Mesendoderm (in vitro differentiated cells): ENCODE results near the gene ACTMAP.
A peak's percentile ranks its signal among the peaks of the same experiment; 100 is the strongest.

Experiments used
- DNase-seq: peaks from one replicate; pipeline ENCODE4 v3.0.0; 2013
- H2AK5ac ChIP-seq: 2 replicates; pipeline ENCODE4 v1.6.1; 2013; ENCODE audit warnings: low read length, inconsistent platforms
- H2BK120ac ChIP-seq: 2 replicates; pipeline ENCODE4 v1.6.1; 2013; ENCODE audit warnings: low read depth, mild to moderate bottlenecking, low read length, moderate library complexity, mixed read lengths
- H2BK15ac ChIP-seq: replicated peaks from 2 replicates; pipeline ENCODE4 v1.6.1; 2013; ENCODE audit warnings: low read depth, mild to moderate bottlenecking, moderate library complexity
- H2BK5ac ChIP-seq: 2 replicates; pipeline ENCODE4 v1.6.1; 2013; ENCODE audit warnings: low read length, inconsistent platforms
- H3K18ac ChIP-seq: 2 replicates; pipeline ENCODE4 v1.6.1; 2013; ENCODE audit warnings: mild to moderate bottlenecking, low read length, mixed read lengths
- H3K23ac ChIP-seq: one replicate; pipeline ENCODE4 v1.6.1; 2013; ENCODE audit warnings: low read length
- H3K27ac ChIP-seq: 2 replicates; pipeline ENCODE4 v1.5.1; 2013; ENCODE audit warnings: low read depth, mild to moderate bottlenecking, inconsistent platforms, low read length, moderate library complexity
- H3K27me3 ChIP-seq: 2 replicates; pipeline ENCODE4 v1.6.1; 2013; ENCODE audit warnings: low read length, control low read depth, mild to moderate bottlenecking, inconsistent platforms; ENCODE audit not compliant: insufficient read depth, poor library complexity
- H3K36me3 ChIP-seq: 2 replicates; pipeline ENCODE4 v1.6.1; 2013; ENCODE audit warnings: low read length, inconsistent platforms; ENCODE audit not compliant: control insufficient read depth, insufficient read depth
- H3K4ac ChIP-seq: one replicate; pipeline ENCODE4 v1.6.1; 2013; ENCODE audit warnings: low read depth, mild to moderate bottlenecking, low read length, moderate library complexity
- H3K4me1 ChIP-seq: 2 replicates; pipeline ENCODE4 v1.6.1; 2013; ENCODE audit warnings: low read depth, low read length, inconsistent platforms; ENCODE audit not compliant: control insufficient read depth
- H3K4me2 ChIP-seq: 2 replicates; pipeline ENCODE4 v1.6.1; 2013; ENCODE audit warnings: low read length
- H3K4me3 ChIP-seq: 2 replicates; pipeline ENCODE4 v1.5.1; 2013; ENCODE audit warnings: mild to moderate bottlenecking, low read length
- H3K56ac ChIP-seq: one replicate; pipeline ENCODE4 v1.6.1; 2013; ENCODE audit warnings: low read length
- H3K79me1 ChIP-seq: 2 replicates; pipeline ENCODE4 v1.6.1; 2013; ENCODE audit warnings: low read length, inconsistent platforms
- H3K79me2 ChIP-seq: 2 replicates; pipeline ENCODE4 v1.6.1; 2013; ENCODE audit warnings: mild to moderate bottlenecking, low read length; ENCODE audit not compliant: control insufficient read depth, insufficient read depth
- H3K9ac ChIP-seq: 2 replicates; pipeline ENCODE4 v1.6.1; 2013; ENCODE audit warnings: low read length, inconsistent platforms
- H4K5ac ChIP-seq: one replicate; pipeline ENCODE4 v1.6.1; 2013; ENCODE audit warnings: low read length
- H4K8ac ChIP-seq: one replicate; pipeline ENCODE4 v1.6.1; 2013; ENCODE audit warnings: low read depth, mild to moderate bottlenecking, control low read depth, low read length, moderate library complexity
- WGBS: extraction: QIAGEN DNeasy Blood & Tissue Kit; methylation state at CpG from one replicate; pipeline ENCODE4 v1.1.7; 2013; ENCODE audit warnings: low lambda C conversion rate, missing lambda C conversion rate; ENCODE audit not compliant: insufficient coverage; ENCODE audit errors: extremely low coverage; 5-methylcytosine and 5-hydroxymethylcytosine counted together

The ACTMAP gene

DNA sequence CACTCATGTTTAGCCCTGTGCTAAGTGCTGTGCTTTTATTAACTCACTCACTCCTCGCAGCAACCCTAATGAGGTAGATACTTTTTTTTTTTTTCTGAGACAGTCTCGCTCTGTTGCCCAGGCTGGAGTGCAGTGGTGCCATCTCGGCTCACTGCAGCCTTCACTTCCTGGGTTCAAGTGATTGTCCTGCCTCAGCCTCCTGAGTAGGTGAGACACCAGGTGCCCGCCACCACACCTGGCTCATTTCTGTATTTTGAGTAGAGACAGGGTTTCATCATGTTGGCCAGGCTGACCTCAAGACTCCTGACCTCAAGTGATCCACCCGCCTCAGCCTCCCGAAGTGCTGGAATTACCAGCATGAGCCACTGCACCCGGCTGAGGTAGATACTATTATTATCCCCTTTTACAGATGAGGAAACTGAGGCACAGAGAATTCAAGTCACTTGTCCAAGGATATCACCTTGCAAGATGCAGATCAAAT lies 30.8 kb downstream of the ACTMAP start:
- H3K27ac ChIP-seq = no peak overlapping the region
- no CpG with 5 or more reads among the region's 7 CpGs for WGBS

DNA sequence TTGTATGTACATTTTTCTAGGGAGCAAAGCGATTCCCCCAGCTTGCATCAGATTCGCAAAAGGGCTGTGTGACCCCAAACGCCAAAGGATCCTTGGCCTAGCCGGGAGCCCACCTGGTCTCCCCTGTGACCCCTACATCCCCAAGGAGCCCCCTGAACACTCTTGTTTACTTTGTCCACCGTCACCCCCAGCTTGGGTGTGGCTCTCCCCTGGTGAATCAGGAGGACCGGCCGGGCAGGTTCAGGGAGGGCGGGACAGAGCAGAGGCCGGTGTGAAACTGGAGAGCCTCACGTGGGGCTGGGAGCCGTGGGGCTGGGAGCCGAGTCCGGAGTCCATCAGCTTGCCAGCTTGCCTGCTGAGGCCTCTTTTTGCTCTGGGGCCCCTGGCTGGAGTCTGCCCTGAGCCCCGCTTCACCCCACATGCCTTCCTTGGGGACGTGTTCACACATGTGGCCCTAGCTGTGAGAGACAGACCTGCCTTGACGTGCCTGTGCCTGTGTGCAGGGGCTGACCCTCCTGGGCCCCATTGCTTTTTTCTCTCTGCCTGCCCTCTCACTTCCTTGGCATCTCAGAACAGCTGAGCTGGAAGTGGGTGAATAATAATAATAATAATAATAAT lies 31.4 kb downstream of the ACTMAP start:
- peak overlapping the region; percentile 43 for H3K4me3 ChIP-seq
- peaks cover 20% of the 10 kb centered on the region for H3K79me2 ChIP-seq
- H3K4me2 ChIP-seq = peak overlapping the region; percentile 44
- no peak overlapping the region for H2BK120ac ChIP-seq
- peaks cover 6% of the 10 kb centered on the region for H3K4me1 ChIP-seq
- H3K9ac ChIP-seq = peak overlapping the region; percentile 80
- no peak overlapping the region for H2AK5ac ChIP-seq
- H3K36me3 ChIP-seq = no peaks in the 10 kb centered on the region
- no peak overlapping the region for H2BK15ac ChIP-seq
- peaks cover 12% of the 10 kb centered on the region for H3K79me1 ChIP-seq
- H3K4ac ChIP-seq = no peak overlapping the region
- H3K23ac ChIP-seq = peak overlapping the region; percentile 59
- no CpG with 5 or more reads among the region's 16 CpGs for WGBS
- peak overlapping the region; percentile 96 for H3K56ac ChIP-seq
- H4K8ac ChIP-seq = no peak overlapping the region
- H2BK5ac ChIP-seq = no peak overlapping the region
- peak; percentile 53 for DNase-seq
- H3K27ac ChIP-seq = peak overlapping the region; percentile 43
- peak overlapping the region; percentile 34 for H3K18ac ChIP-seq
- no peaks in the 10 kb centered on the region for H3K27me3 ChIP-seq
- no peak overlapping the region for H4K5ac ChIP-seq

More for the DNA sequence above, 30.8 kb downstream of the ACTMAP start:
- no peak overlapping the region for H2BK15ac ChIP-seq
- DNase-seq = no peak
- no peak overlapping the region for H3K4me3 ChIP-seq
- no peak overlapping the region for H3K23ac ChIP-seq
- H4K8ac ChIP-seq = no peak overlapping the region
- no peak overlapping the region for H4K5ac ChIP-seq
- H2AK5ac ChIP-seq = no peak overlapping the region
- no peaks in the 10 kb centered on the region for H3K36me3 ChIP-seq
- peaks cover 10% of the 10 kb centered on the region for H3K79me1 ChIP-seq
- H3K4me2 ChIP-seq = no peak overlapping the region
- H3K27me3 ChIP-seq = no peaks in the 10 kb centered on the region
- peak overlapping the region; percentile 11 for H3K56ac ChIP-seq
- peaks cover 3% of the 10 kb centered on the region for H3K4me1 ChIP-seq
- H2BK5ac ChIP-seq = no peak overlapping the region
- H3K18ac ChIP-seq = no peak overlapping the region
- H3K9ac ChIP-seq = peak overlapping the region; percentile 80
- H2BK120ac ChIP-seq = no peak overlapping the region
- H3K79me2 ChIP-seq = peaks cover 20% of the 10 kb centered on the region
- H3K4ac ChIP-seq = no peak overlapping the region

DNA sequence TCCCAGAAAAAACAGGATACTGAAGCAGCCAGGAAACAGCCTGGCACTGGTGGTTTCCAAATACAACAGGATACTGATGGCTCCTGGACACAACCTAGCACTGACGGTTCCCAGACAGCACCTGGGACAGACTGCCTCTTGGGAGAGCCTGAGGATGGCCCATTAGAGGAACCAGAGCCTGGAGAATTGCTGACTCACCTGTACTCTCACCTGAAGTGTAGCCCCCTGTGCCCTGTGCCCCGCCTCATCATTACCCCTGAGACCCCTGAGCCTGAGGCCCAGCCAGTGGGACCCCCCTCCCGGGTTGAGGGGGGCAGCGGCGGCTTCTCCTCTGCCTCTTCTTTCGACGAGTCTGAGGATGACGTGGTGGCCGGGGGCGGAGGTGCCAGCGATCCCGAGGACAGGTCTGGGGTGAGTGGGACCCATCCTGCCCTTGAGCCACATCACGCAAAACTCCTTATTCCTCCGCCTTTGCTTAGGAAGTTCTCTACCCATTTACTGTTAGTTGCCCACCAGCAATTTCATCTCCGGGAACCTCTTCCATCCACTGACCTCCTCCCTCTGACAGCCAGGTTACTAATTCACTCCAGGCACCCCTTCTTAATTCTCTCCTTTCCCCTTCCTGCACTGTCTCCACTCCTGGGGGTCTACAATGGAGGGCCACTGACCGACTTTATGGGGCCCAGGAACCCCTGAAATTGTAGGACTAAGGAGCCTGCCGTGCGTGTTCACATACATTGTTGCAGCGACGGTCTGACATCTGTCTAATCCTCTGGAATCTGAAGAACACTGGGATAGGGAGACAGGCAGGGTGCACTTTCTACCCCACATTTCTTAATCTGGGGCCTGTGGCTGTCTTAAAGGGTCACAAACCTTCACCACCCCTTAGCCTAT lies 32.1 kb downstream of the ACTMAP start:
- Histone ChIP-seq H2AK5ac (no peak overlapping the region), H3K4me2 (peak overlapping the region; percentile 44), H3K4ac (peak overlapping the region; percentile 1), H3K27me3 (no peaks in the 10 kb centered on the region), H3K4me3 (peak overlapping the region; percentile 43), H3K36me3 (no peaks in the 10 kb centered on the region), H4K8ac (no peak overlapping the region), H3K4me1 (peaks cover 6% of the 10 kb centered on the region), H3K56ac (peak overlapping the region; percentile 96), H3K9ac (peak overlapping the region; percentile 80), H3K18ac (peak overlapping the region; percentile 77), H2BK120ac (no peak overlapping the region), H4K5ac (no peak overlapping the region), H2BK15ac (no peak overlapping the region), H3K79me2 (peaks cover 20% of the 10 kb centered on the region), H3K27ac (peak overlapping the region; percentile 38), H2BK5ac (no peak overlapping the region), H3K23ac (no peak overlapping the region), H3K79me1 (peaks cover 12% of the 10 kb centered on the region)
- DNase-seq = peak; percentile 61
- WGBS = no CpG with 5 or more reads among the region's 20 CpGs

DNA sequence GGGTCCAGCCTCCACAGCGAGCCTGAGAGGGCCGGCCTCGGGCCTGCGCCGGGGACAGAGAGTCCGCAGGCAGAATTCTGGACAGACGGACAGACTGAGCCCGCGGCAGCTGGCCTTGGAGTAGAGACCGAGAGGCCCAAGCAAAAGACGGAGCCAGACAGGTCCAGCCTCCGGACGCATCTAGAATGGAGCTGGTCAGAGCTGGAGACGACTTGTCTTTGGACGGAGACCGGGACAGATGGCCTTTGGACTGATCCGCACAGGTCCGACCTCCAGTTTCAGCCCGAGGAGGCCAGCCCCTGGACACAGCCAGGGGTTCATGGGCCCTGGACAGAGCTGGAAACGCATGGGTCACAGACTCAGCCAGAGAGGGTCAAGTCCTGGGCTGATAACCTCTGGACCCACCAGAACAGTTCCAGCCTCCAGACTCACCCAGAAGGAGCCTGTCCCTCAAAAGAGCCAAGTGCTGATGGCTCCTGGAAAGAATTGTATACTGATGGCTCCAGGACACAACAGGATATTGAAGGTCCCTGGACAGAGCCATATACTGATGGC lies 32.9 kb downstream of the ACTMAP start:
- H2BK15ac ChIP-seq = no peak overlapping the region
- no peaks in the 10 kb centered on the region for H3K27me3 ChIP-seq
- peak overlapping the region; percentile 77 for H3K18ac ChIP-seq
- no peak for DNase-seq
- peaks cover 11% of the 10 kb centered on the region for H3K79me1 ChIP-seq
- H4K5ac ChIP-seq = no peak overlapping the region
- H3K56ac ChIP-seq = peak overlapping the region; percentile 96
- no peak overlapping the region for H2BK120ac ChIP-seq
- no peaks in the 10 kb centered on the region for H3K36me3 ChIP-seq
- peaks cover 19% of the 10 kb centered on the region for H3K79me2 ChIP-seq
- no peak overlapping the region for H4K8ac ChIP-seq
- H3K27ac ChIP-seq = peak overlapping the region; percentile 10
- H3K4me3 ChIP-seq = peak overlapping the region; percentile 43
- H3K4ac ChIP-seq = peak overlapping the region; percentile 83
- H2AK5ac ChIP-seq = no peak overlapping the region
- peaks cover 6% of the 10 kb centered on the region for H3K4me1 ChIP-seq
- peak overlapping the region; percentile 44 for H3K4me2 ChIP-seq
- no peak overlapping the region for H2BK5ac ChIP-seq
- WGBS = no CpG with 5 or more reads among the region's 20 CpGs
- H3K9ac ChIP-seq = peak overlapping the region; percentile 80
- no peak overlapping the region for H3K23ac ChIP-seq

DNA sequence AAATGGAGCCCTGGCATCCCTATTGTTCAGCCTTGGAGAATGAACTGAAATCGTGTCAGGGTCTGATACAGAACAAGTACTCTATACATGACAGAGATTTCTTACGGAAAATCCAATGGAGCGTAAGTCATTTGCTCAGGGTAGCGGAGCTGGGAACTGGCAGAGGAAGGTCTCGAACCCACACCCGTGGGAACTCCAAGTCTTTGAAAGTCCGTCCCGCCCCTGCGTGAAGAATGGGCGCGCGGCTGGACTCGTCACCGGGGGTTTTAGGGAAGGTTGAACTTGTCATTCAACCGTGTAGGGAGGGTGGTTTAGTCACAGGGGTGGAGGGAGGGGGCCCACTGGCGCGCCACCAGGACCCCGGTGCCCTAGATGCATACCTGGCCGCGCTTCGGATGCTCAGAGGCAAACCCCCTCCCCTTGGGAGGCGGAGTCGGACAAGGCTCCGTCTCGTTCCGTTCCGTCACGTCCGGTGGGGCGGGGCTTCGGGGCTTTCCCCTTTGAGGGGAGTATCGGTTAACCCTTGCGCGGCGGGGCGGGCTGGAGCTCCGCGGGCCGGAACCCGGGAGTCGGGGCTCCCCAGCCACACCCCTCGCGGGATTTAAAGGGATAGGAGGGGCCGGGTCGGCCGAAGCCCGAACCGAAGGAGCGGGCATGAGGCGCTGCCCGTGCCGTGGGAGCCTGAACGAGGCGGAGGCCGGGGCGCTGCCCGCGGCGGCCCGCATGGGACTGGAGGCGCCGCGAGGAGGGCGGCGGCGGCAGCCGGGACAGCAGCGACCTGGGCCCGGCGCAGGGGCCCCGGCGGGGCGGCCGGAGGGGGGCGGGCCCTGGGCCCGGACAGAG lies 33.6 kb downstream of the ACTMAP start, which contains the start of the genes COQ8B and ITPKC:
Gene COQ8B (minus strand): TSS at position 405 of the 843 bp plus-strand sequence. CDS start 2,254 bp downstream, outside the sequence.
Gene ITPKC (plus strand): TSS at position 631 of the 843 bp plus-strand sequence. CDS start 24 bp downstream, at position 655.
- no peak within 1 kb of the TSS for H2BK15ac ChIP-seq

More for the DNA sequence above, 33.6 kb downstream of the ACTMAP start, which contains the start of the genes COQ8B and ITPKC:
- H3K27ac ChIP-seq = peak within 1 kb of the TSS; percentile 71
- H3K4me2 ChIP-seq = peak within 1 kb of the TSS; percentile 79
- H3K56ac ChIP-seq = peak within 1 kb of the TSS; percentile 96
- H4K5ac ChIP-seq = no peak within 1 kb of the TSS
- no peak within 1 kb of the TSS for H2BK120ac ChIP-seq
- H3K79me2 ChIP-seq = peaks cover 17% of the 10 kb centered on the region
- H3K27me3 ChIP-seq = no peaks in the 10 kb centered on the region
- peak within 1 kb of the TSS; percentile 89 for H3K4me3 ChIP-seq
- no CpG with 5 or more reads among the region's 76 CpGs for WGBS
- peak; percentile 99 for DNase-seq
- H2BK5ac ChIP-seq = peak within 1 kb of the TSS; percentile 50
- H3K23ac ChIP-seq = peak within 1 kb of the TSS; percentile 29
- peak within 1 kb of the TSS; percentile 83 for H3K4ac ChIP-seq
- peak within 1 kb of the TSS; percentile 29 for H4K8ac ChIP-seq
- peak within 1 kb of the TSS; percentile 4 for H2AK5ac ChIP-seq
- H3K9ac ChIP-seq = peak within 1 kb of the TSS; percentile 87
- peaks cover 10% of the 10 kb centered on the region for H3K79me1 ChIP-seq
- H3K36me3 ChIP-seq = no peaks in the 10 kb centered on the region
- H3K4me1 ChIP-seq = peaks cover 6% of the 10 kb centered on the region
- peak within 1 kb of the TSS; percentile 77 for H3K18ac ChIP-seq
